ENCODE data around the gene OVCH2.
A peak's percentile ranks its signal among the peaks of the same experiment; 100 is the strongest.
"Not testable (repeated sequence)": the region's sequence is repeated elsewhere in the genome, so short reads cannot be mapped to it uniquely, and the experiment has no call there.

The OVCH2 gene

DNA sequence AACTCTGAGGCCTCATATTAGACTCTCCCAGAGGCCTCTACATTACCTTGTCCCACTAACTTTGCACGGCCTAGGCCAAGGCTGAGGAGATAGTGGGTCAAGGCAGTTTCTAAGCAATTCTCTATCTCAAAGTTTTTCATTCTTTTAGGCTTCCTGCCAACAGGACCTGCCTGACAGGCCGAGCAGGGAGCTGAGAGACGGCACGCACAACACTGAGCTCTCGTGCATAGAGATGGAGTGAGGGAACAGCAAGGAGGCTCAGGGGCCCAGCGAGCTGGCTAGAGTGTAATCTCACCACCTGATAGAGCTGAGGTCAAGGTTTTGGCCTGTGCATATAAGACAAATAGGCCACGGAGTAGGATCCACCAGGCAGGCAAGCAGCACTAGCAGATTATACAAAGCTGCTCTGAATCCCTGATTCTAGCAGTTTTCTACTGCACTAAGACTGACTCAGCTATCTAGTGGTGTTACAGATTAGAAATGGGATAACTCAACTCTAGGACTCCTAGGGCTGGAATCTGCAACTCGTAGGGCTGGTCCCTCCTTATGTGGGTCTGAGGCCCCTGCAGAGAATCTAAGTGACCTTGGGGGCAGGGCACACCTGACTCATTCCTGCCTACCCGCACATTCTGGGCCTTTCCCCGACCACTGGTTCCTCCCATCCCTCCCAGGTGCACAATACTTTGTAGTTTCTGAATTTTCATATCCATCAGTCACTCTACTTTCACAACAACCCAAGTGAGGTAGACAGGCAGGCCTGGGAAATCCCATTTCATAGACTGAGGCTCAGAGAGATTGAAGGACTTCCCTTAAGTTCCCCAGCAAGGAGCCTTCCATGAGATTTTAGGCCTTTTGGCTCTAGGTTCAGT, 34.7 kb downstream of the OVCH2 start:
- DNase-seq (ENCODE audit: low spot score): no peak

DNA sequence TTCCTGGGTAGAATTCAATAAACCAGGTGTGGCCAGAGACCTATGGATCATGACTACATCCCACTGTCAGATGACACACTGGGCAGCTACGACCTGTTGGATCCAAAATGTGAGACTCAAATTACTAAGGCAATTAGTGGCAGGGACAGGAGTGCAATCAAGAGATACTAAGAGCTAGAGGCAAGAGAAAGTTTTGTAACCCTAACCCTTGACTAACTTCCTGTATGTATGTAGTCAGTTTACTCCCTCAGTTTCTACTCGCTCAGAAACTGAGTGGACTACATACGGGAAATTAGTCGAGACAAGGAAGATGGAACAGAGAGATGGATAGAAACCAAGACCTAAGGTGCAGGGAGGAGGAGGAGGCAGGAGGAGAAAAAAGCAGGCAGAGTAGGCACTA, 35.6 kb downstream of the OVCH2 start:
- no peak for DNase-seq (ENCODE audit: low spot score)

DNA sequence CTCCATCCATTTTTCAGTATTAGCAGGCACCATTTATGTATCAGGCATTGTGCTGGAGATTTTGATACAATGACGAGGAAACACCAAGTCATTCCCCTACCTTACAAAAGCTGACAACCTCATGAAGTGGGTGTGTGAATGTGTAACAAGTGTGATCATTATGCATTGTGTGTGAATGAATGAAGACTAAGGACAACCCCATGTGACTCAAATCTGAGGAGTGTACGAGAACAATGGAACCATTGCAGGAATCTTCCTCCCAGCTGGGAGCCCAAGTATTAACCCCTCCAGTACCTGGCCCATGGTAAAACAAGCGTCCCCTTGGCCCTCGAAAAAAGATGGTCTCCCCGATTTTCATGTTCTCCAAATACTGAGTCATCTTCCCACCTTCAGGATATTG, 37.4 kb downstream of the OVCH2 start:
- DNase-seq (ENCODE audit: low spot score): no peak

DNA sequence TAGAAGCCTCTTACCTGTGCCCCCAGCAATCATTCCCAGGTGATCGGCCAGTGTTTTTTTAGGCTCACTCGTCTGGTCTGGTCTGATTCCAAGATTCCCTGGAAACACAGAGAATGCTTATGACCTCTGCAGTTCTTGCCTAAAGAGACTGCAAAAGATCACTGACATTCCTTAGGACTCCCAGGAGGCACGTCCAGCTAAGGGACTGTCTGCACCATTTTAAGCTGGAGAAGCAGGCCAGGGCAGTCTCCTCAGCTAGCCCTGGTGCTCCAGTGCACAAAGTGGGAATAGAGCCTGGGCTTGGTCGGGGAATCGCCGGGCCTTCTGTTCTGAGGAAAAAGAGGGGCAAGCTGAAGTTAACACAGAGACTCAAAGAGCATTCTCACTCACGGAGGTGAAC, 37.8 kb downstream of the OVCH2 start:
- no peak for DNase-seq (ENCODE audit: low spot score)

DNA sequence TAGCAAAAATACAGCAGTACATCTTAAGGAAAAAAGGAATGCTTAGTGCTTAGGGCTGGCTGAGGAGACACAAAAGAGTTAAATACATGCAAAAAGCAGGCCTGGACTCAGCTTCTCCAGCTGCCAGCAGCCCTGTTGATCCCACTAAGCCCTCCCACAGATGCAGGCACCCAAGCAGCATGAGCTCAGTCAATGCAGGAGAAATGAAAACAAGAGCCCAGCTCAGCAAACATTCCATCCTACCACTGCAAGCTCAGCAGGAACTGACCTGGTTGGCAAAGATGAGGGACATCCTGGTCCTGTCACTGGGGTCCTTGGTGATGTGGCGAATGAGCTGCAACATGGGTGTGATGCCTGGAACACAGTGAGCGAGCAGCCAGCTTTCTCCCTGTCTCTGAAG, 38.8 kb downstream of the OVCH2 start:
- DNase-seq (ENCODE audit: low spot score): no peak

DNA sequence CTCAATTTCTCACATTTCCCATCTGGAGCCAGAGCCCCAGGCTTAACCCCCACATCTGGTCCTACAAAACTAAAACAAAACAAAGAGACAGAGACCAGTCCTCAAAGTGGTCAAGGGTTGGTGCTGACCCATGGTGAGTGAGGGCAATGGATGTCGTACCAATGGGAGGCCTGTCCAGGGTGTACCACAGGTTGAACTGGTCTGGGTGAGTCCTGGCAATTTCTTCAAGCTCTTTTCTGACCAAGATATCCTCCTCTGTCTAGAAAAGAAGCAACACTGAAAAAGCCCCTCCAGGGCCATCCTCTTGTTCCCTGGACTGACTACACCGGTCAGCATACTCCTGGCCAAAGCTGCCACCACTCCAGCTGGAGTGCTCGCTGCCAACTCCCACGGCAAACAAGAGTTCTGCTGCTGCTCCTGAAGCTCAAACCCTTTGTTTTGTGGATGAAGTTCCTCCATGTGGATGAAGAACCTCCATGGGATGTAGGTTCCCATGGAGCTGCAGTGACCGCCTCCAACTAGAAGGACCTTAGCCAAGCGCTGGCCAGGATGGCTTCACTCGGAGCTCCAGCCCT, 39.9 kb downstream of the OVCH2 start:
- no peak for DNase-seq (ENCODE audit: low spot score)

DNA sequence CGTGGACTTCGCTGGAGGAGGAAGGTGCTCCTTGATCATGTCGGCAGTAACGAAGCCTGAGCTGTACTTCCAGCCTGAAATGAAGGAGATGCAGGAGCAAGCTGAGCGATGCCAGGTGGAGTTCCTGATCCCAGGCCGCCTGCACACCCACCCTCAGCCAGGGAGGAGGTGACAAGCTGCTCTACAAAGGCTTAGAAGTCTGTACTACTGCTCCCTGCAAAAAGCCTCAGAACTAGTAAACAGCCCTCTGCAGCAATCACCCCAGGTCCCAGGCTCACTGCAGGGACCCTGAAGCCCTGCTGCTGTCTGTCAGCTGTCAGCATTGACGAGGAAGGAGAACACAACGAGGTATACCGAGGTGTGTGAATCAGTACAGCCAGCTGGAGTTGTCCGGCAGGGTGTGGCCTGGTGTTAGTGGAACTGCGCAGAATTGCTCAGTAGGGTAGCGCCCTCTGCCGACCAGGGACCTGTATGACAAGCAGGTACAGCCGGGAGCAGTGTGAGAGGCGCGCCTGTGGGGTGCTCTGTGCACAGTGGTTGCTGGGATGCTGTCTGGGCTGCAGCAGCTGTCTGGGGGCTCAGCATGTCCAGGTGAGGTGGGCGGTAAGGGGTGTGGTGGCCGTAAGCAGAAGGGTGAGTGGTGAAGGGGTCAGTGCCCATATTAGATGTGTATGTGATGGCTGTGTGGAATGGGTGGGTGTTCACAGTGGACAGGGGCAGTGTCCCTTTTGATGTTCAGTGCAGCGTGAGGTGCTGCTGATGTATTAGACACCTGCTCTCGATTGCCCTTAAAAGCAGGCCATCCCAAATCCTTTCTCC, 40.6 kb downstream of the OVCH2 start:
- DNase-seq (ENCODE audit: low spot score): peak; percentile 62

DNA sequence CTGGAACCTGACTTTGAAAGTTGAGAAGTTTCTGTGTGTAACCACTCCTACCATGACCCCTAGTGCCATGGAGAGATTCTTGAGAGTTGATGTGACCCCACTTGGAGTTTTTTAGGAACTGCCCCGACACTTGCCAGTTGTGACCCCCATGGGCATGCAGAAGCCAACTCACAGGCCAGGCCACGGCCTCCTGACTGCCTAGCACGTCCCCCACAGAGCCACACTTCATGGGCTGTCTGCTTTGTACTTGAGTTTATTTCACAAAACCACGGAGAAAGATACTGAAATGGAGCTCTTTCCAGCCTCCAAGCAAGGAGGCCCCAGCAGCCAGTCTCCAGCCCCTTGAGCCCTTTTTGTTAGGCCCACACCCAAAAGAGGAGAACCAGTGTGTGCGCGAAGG, 41.4 kb downstream of the OVCH2 start:
- no peak for DNase-seq (ENCODE audit: low spot score)

DNA sequence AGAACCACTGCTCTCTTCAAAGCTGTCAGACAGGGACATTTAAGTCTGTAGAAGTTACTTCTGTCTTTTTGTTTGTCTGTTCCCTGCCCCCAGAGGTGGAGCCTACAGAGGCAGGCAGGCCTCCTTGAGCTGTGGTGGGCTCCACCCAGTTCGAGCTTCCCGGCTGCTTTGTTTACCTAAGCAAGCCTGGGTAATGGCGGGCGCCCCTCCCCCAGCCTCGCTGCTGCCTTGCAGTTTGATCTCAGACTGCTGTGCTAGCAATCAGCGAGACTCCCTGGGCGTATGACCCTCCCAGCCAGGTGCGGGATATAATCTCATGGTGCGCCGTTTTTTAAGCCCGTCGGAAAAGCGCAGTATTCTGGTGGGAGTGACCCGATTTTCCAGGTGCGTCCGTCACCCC, 42.7 kb downstream of the OVCH2 start:
- not testable (repeated sequence) for DNase-seq (ENCODE audit: low spot score)

DNA sequence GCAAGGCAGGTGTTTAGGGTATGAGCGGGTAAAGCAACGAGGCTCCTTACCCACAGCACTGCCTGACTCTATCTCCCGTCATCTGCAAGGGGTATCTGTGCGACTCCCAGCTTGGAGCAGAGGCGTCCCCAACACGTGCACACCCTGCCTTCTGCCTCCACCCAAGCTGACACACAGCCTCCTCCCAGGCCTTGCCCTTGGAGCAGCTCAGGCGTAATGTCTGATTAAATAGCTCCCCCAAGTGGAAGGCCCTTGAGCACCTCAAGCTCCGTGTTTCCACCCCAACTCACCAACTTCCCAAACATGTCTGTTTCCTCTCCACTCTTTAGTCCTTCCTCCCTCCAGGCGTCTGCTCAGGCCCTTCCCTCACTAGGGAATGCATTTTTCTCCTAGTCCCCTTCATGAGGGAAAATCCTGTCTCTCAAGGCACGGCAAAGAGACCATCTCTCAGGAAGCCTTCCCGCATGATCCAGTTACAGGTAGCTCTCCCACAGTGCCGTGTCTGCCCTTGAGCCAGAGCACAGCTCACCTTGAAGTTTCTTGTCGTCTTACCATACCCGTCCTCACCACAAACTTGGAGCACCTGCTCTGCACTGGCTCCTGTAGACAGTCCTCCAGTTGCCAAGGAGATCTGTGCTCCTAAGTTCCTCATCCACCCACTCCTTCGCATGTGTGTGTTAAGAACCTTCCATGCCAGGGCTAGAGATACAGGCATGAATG, 48.8 kb downstream of the OVCH2 start:
- DNase-seq (ENCODE audit: low spot score): peak; percentile 17

DNA sequence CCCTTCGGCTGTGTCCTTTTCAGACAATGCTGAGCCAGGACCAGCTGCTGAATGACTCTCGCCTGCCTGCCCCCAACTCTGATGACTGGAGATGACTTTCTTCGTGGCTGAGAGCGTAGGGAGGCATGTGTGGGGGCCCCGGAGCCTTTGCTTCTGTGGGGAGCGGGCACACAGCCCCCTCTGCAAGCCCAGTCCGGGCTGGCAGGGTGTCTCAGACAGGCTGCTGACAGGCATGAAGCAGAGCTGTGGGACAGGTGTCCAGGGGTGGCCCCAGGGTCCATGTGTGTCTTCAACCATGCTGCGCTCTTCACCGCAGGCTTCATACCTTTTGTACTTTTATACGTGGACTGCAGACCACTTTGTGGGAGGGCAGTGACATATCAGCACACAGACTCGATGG, 49.6 kb downstream of the OVCH2 start:
- DNase-seq (ENCODE audit: low spot score): no peak

DNA sequence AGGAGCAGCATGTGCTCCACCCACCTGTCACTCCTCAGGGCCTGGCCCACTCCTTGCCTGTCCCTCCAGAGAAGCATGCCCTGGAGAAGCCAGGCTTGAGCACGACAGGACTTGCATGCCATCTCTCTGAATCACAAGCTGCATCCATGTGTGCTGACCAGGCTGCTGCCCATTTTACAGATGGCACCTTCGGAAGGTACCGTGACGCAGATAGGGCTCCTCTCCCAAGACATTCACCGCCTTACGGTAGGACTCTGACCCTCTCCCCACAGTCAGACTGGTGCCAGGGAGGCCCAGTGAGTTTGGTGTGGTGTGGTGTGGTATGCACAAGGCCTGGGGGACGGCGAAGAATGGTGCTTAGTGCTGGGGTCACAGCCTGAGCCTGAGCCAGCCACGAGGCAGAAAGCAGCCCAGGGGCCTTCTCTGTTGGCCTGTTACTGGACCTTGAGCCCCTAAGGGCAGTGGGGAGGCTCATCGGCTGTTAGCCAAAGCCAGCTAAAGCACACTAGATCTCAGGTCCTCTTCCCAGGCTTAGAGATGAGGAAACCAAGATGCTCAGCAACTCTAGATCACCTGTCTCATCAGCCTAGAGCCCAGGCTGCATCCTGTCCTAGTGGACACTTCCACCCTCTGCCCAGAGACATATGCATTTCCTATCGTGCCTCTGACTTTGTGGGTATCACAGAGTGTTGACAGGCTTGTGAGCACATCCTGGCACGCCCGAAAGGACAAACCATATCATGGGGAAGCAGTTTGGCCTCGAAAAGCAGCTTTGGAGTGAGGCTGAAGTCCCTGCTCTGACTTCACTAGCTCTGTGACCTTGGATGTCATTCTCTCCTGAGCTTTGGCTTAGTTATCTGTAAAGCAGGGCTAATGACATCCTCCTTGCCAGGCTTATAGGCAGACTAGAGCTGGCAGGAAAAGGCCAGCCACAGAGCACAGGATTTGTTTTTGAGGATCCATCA, 50.7 kb downstream of the OVCH2 start:
- no peak for DNase-seq (ENCODE audit: low spot score)

DNA sequence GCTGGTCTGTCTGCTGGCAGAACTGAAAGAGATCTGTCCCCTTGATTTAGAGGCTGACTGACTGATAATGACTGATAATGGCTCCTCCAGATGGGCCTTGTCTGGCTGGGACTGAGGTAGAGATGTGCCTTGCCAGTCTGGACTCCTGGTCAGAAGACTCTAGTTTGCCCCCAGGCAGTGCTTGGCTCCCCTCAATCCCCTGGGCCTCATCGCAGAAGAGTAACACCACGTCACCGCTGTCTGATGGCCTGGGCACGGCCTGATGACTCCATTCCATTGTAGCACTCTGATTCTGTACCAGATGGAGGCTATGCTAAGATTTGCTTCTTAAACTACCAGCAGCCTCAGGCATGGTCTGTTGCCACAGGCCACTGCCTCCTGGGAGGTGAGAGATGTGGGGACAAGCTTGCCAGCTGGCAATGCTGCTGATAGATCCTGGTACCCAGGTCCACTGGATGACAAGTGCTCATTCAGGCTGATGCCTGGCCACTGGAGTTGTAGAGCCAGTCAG, 52.0 kb downstream of the OVCH2 start:
- DNase-seq (ENCODE audit: low spot score): no peak

DNA sequence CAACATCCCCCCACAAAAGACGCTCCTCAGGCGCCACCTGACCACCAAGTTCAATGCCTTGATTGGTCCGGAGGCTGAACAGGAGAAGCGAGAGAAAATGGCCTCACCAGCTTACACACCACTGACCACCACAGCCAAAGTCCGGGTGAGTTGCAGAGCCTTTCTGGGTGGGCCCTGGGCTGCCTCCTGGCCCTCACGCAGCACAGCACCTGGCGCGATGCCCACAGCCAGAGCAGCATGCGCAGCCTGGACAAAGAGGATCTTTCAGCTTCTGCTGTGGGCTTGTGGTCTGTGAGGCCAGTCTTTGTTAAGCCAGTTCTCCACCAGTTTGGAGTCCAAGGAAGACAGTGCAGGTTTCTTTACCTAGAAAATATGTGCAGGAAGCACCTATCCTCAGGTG, 54.6 kb downstream of the OVCH2 start:
- DNase-seq (ENCODE audit: low spot score): no peak

DNA sequence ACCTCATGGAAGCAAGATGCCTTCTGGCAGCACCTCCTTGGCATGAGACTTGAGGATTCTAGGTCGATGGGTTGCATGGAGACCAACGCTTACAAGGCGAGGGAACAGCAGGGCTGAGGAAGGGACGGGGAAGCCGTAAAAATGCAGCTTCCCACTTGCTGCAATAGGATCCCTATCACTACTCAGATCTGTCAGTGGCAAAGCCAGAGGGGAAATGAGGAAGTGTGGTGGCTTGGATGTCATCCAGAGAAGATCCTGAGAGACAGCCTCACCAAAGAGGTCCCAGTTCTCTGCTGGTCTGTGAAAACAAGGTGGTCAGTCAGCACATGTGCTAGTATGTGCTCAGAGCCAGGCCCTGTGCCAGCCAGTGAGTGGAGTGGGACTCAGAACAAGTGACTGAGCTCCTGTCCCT, 55.1 kb downstream of the OVCH2 start:
- no peak for DNase-seq (ENCODE audit: low spot score)

DNA sequence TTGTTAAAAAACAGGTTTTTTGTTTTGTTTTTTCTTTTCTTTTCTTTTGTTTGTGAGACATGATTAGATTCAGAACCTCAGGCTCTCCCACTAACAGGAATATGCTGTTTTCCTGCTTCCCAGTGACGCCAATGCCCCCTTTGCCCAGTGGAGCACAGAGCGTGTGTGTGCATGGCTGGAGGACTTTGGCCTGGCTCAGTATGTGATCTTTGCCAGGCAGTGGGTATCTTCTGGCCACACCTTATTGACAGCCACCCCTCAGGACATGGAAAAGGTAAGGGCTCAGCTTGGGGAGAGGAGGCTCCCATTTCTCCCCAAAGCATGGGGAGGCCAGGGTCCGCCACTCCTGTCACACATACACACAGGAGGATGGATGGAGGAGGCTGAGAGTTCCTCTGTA, 58.0 kb downstream of the OVCH2 start:
- DNase-seq (ENCODE audit: low spot score): no peak

DNA sequence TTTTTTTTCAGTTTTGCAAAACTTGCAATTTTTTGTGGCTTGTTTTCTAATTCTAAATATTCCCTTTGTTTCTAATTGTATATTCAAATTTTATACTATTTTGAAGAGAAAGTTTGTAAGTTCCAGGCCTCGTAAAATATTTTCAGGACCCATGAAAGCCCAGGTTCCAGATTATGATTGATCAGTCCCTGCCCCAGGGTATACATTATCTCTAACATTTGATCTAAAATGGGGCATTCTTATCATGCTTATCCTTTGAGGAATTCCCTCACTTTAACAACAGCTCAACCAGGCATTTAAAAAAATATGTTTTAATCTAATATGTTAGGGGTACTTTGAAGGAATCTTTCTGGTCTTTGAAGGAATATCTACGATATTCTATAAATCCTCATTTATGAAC, 59.4 kb downstream of the OVCH2 start:
- DNase-seq (ENCODE audit: low spot score): no peak

DNA sequence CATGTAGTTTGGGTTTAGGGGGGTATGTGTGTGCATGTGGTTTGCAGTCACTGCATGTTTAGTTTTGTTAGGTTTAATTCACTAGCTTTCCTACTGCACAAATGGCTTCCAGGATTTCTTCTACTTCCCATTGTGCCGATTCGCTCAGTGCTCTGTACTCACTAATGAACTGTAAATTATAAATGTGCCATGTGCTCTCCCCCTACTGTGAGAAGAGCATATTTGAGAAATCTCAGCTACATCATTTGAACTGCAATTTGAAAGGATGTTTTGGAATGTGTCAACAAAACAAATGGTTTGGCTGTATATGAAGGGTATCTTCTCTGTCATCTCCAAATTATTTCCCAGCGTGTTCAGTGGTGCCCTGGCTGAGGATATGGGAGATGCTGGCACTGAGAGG, 61.1 kb downstream of the OVCH2 start:
- no peak for DNase-seq (ENCODE audit: low spot score)

DNA sequence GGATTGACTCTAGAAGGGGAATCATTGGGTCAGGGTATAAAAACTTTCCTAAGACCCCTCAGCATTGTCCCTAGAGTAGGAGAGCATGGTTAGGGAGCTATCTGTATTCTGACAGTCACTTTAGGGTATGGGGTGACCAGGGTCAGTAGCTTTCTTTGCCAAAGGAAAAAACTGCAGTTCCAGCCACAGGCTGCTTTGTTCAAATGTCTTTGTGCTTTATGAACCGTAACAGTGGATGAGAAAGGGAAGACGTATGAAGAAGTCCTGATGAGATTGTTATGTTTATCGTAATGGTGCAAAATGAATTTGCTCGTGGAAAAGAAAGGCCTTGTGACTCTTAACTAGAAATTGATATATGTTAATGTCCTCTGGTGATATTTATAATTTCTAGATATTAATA, 63.0 kb downstream of the OVCH2 start:
- DNase-seq (ENCODE audit: low spot score): no peak

DNA sequence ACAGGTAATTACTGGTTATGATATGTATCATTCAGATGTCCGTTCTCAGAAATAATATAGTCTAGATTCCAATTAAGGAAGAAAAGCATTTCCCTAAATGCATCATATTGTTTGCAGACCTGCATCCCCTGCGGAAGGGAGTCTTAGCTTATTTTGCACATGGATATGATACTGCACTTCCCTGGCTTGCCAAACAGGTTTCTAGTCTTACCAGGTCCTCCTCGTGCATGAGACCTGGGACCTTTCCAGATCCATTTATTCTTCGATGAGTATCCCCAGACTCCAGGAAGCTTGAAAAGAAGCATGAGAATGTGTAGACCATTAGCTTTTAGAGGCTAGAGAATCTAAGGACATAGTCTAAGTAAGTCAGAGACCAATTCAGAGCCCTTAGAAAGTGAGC, 63.5 kb downstream of the OVCH2 start:
- no peak for DNase-seq (ENCODE audit: low spot score)

DNA sequence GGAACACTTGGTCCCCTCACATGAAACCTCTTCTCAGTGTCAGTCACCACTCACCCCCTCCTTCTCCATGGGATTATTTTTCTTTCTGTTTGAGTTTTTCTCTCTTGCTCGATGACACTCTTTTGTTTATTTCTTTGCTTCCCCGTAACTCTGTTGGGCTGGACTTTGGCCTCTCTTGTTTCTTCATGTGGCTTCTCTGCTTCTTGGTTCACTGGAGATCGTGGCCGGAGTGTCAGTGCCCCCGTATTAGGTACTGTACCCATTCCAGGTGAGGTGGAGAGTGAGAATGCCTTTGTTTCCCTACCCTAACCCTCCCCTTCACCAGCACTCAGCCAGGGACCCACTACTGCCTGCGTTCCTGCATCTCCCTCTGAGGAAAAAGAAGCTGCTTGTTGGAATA, 65.5 kb downstream of the OVCH2 start:
- DNase-seq (ENCODE audit: low spot score): no peak

Measured in CD4-positive, alpha-beta T cell treated with Interleukin-2 at 100 ng/mL for 4 hours (primary cell).